Measurements from ENCODE around the gene TMEM181.
"Not testable (repeated sequence)": the region's sequence is repeated elsewhere in the genome, so short reads cannot be mapped to it uniquely, and the experiment has no call there.

The TMEM181 gene

DNA sequence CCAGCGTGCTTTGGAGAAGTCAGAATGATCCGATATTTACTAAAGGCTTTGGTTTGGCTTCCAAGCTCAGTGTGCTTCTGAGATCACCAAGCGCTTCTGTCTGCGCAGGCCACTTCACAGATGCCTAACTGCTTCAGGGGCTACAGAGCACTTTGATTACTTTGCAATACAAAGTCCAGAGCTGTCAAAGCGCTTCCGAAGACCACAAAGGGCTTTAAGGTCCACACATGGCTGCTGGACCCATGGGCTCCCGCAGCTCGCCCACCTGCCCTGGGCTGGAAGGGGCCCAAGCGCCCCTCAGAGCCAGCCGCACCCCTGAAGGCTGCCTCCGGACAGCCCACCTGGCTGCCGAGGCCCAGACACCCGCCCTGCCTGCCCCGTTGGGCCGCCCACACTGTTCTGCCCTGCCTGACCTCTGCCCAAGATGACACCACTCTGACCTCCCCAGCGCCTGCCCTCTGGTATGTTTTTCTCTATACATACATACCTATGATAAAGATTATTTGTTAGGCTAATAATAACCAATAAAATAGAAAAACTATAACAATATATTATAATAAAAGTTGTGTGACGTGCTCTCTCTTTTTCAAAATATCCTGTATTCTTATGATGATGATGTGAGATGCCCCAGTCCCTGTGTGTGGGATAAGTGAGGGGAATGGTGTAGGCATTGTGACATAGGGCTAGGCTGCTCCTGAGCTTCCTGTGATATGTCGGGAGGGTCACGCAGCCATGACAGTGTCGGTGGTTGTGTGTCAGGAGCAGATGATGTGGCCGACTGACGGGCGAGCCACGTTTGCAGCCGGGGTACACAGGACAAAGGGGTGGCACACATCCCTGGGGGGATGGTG lies 62.0 kb downstream of the TMEM181 start:
- DNase-seq (ENCODE audit: low read depth in 2 of 2), result no peak

DNA sequence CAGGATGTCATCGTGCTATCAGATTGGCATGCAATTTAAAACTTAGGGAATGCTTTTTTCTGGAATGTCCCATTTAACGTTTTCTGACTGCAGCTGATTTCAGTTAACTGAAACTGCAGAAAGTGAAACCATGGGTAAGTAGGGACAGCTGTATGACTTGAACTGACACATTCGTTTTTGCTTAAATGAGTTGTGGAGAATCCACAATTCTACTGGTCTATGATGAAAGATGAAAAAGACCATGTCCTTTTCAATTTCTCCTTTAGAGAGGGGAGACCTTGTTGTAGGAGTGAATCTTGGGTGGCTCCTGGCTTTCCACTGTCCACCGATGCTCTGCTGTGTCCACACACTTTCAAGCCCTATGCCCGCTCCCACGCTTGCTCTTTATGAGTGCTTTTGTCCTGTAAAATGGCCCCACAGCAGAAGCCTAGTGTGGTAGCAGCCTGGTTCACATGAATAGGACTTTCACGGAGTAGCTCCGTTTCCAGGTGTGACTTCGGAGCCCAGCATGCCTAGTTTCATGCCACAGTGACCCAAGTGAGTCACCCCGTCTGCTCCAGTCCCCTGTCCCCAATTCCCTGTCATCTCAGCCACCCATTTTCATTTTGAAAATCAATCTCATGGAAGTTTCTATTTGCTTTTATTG lies 62.8 kb downstream of the TMEM181 start:
- no peak for DNase-seq (ENCODE audit: low read depth in 2 of 2)

DNA sequence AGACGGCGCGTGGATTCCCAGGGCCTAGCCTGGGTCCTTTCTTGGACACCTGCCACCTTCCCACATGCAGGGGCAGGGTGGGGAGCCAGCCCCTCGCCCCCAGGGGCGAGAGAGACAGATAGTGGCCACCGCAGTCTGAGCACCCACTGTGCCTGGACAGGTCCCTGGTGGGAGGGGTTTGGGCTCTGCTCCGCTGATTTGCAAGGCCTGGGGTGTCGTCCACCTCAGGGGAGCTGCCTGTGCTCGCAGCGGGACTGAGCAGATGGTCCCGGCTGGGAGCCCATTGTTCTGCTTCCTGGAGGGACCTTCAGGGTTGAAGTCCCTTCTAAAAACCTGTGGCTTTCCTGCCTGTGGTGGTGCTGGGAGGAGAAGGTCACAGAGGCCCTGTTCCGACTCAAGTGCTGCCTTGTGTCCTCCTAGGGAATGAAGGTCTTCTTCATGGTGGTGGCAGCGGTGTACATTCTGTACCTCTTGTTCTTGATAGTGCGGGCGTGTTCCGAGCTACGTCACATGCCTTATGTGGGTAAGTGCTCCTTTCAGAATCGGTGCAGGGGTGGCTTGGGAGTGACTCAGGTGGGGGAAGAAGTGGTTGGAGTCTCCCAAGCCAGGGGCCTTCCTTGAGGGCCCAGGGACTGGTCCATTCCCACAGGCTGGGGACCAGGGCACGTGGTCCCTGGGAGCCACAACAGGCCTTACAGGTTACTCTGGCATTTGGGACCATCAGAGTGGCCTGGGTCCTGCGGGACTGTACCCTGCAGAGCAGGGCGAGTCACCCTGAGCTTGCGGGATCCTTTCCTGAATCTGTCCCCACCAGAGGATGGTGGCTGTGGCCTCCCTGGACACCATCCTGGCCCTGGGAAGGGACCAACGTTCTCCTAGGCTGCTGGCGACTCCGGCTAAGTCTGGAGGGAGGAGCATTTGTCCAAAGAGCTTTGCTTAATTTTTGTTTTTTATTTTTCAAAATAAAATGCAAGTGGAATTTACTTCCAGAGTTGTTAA lies 65.1 kb downstream of the TMEM181 start:
- DNase-seq (ENCODE audit: low read depth in 2 of 2), result no peak

- no peak for DNase-seq (ENCODE audit: low read depth in 2 of 2)
Observed at GRCh38 chr6:158625881-158626305, 66.0 kb downstream of the TMEM181 start.

- DNase-seq (ENCODE audit: low read depth in 2 of 2), result no peak
Observed at GRCh38 chr6:158626360-158627167, 66.7 kb downstream of the TMEM181 start.

- DNase-seq (ENCODE audit: low read depth in 2 of 2), result no peak
Observed at GRCh38 chr6:158627168-158627939, 67.5 kb downstream of the TMEM181 start.

DNA sequence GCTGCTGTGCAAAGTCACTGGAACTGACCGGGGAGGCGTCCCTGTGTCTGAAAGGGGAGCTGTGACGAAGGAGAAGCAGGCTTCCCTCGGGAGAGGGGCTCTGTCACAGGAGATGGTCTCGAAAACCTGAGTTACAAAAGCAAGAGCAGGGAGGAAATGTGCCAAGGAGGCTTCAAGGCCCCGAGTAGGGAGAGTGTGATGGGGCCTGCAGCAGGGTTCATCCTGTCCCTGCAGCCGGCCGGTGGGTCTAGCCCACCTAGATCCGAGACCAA lies 68.0 kb downstream of the TMEM181 start:
- DNase-seq (ENCODE audit: low read depth in 2 of 2), result no peak

GRCh38 chr6:158628542-158628941 lies 68.7 kb downstream of the TMEM181 start:
- no peak for DNase-seq (ENCODE audit: low read depth in 2 of 2)

DNA sequence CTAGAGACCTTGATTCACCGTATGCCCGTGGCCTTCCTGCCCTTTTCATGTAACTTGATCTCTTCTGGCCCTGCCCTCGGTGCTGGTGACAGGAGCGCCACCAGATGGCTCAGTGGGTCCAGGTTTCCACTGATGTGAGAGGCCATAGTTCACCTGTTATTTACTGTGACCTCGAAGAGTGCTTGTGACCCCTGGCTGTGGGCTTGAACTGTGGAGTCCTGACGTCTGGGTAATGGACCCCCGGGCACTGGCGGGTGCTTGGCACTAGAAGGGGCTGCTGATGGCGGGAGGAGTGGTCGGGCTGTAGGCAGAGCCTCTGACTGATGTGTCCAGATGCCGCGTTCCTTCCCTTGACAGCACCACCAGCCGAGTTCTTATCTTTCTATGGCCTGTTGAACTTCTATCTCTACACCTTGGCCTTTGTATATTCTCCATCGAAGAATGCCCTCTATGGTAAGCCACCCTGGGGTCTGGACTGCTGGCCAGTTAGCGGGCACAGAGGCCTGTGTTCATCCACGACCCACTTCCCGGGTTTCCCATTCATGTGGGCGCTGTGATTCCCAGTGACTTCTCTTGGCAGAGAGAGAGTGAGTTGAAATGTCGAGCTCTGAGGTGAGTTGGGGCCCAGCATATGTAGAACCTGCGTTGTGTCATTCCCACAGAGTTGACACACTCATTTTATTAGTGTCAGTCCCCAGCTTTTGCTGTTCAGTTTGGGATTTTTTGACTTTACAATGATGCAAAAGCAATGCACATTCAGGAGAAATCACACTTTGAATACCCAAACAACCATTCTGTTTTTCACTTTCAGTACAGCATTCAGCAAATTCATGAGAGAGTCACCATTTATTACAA lies 69.7 kb downstream of the TMEM181 start:
- no peak for DNase-seq (ENCODE audit: low read depth in 2 of 2)

DNA sequence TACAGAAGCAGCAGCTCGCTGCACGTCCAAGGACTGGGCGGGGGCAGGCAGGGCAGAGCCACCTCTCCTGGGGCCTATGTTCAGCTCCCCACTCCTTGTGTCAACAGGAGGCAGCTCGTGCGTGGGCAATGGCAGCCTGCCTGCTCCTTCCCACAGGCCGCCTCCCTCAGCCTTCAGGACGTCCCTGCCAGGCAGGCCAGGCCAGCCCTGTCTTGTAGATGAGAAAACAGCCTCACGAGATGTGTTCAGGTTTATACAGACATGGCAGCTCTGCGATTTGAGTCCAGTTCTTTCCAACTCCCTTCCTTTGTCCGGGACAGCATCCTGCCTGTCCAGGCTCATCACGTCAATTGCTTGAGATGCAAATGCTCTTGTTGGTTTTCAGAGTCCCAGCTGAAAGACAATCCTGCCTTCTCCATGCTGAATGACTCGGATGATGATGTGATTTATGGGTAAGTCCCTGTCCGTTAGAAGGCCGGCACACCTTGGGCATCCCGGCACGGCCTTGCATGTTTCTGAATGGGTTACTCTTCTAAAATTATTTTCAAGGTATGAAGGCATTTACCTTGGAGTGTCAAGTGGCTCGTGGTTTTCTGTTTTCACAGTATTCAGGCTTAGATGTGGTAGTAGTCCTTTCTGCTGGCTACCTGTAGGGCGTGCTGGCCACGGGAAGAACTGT lies 71.2 kb downstream of the TMEM181 start:
- no peak for DNase-seq (ENCODE audit: low read depth in 2 of 2)

GRCh38 chr6:158631678-158632537 lies 72.0 kb downstream of the TMEM181 start:
- no peak for DNase-seq (ENCODE audit: low read depth in 2 of 2)

DNA sequence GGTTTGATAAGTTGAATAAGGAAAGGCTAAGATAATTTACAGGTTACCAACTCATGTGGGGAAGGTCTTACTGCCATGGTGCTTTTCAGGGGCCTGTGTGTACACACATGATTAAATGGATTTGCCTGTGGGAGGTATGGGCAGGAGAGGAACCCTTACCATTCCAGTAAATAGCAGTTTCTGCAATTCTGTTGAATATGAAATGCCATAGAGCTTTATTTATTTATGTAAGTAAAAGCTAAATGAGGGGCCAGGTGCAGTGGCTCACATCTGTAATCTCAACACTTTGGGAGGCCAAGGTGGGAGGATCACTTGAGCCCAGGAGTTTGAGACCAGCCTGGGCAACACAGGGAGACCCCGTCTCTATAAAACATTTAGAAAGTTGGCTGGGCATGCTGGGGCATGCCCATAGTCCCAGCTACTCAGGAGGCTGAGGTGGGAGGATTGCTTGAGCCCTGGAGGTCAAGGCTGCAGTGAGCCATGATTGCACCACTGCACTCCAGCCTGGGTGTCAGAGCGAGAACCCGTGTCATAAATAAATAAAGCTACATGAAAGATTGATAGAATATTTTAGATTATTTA lies 72.7 kb downstream of the TMEM181 start:
- DNase-seq (ENCODE audit: low read depth in 2 of 2), result not testable (repeated sequence)

DNA sequence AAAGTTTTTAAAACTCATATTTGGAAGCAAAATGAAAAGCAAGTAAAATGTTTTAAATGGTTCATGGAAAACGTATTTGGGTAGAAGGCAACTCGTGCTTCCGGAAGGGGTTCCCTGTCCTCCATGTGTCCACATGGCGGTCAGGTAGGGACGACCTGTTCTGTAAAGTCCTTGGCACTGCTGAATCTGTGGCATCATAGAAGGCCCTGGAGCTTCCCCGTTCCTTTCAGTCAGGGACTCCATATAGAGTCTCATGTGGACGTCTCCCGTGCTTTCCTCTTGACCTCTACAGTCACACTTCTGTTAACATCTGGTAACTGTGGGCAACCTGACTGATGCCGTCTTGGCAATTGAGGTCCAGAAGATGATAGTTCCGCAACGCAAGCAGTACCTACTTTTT lies 73.2 kb downstream of the TMEM181 start:
- no peak for DNase-seq (ENCODE audit: low read depth in 2 of 2)

GRCh38 chr6:158634695-158635426 lies 75.0 kb downstream of the TMEM181 start:
- no peak for DNase-seq (ENCODE audit: low read depth in 2 of 2)

GRCh38 chr6:158635427-158636073 lies 75.7 kb downstream of the TMEM181 start:
- DNase-seq (ENCODE audit: low read depth in 2 of 2), result no peak

DNA sequence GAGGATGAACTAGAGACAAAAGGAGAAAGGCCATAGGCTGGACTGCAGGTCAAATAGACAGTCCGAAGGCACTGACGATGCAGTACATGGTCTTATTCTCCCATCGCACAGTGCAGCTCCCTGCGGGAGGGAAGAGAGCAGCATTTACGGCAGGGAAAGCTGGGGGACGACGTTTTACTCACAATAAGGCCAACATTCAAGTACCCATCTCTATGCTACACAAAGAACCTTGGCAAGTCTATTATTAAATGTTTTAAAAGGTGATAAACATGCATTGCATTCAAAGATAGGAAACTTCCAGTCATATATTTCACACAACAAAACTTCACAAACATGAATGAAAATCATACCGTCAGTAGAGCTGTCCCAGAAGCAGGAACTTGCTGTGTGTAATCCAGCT lies 76.9 kb downstream of the TMEM181 start:
- no peak for DNase-seq (ENCODE audit: low read depth in 2 of 2)

Measured in fibroblast of skin of left quadriceps (primary cell).